Prostate gland (tissue), 2 donors: ENCODE results near the gene ANKS1B.

Experiments
- POLR2A ChIP-seq: fragments of 450-650 bp; IDR thresholded peaks from one replicate; pipeline ENCODE4 v1.6.1; 2016; ENCODE audit warnings: antibody characterized with exemption, mild to moderate bottlenecking
- TF ChIP-seq, protein P1 (sequence below), 4 experiments: fragments of 200-600 bp in 2 of 4; fragments of 450-650 bp in 2 of 4; sonication (generic) in 2 of 4; IDR thresholded peaks; 1 replicate in 3 of 4; 2 replicates in 1 of 4; pipeline ENCODE4 v1.5.1; 2016 to 2019; ENCODE audit warnings: antibody characterized with exemption in 4 of 4, mild to moderate bottlenecking in 2 of 4, moderate library complexity in 2 of 4

GRCh38 chr12:99110212-99110611 is 874.5 kb downstream of the ANKS1B start:
- TF ChIP-seq, protein P1, sequence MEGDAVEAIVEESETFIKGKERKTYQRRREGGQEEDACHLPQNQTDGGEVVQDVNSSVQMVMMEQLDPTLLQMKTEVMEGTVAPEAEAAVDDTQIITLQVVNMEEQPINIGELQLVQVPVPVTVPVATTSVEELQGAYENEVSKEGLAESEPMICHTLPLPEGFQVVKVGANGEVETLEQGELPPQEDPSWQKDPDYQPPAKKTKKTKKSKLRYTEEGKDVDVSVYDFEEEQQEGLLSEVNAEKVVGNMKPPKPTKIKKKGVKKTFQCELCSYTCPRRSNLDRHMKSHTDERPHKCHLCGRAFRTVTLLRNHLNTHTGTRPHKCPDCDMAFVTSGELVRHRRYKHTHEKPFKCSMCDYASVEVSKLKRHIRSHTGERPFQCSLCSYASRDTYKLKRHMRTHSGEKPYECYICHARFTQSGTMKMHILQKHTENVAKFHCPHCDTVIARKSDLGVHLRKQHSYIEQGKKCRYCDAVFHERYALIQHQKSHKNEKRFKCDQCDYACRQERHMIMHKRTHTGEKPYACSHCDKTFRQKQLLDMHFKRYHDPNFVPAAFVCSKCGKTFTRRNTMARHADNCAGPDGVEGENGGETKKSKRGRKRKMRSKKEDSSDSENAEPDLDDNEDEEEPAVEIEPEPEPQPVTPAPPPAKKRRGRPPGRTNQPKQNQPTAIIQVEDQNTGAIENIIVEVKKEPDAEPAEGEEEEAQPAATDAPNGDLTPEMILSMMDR (IDR thresholded peaks at IDR 0.05): no peak
- no peak for TF ChIP-seq POLR2A
